Spleen (tissue), 11 donors: Measurements from ENCODE around the gene MDFI. TPM values are rescaled to one million over a fixed set of nuclear protein-coding genes. Genes with fewer than 3 reads are reported as not detected.

Source experiments
- DNase-seq: peaks from one replicate; pipeline ENCODE4 v3.0.0-alpha.2; 2020
- H3K27ac ChIP-seq, 8 donors: fragments of 200-600 bp; sonication (generic) in 7 of 8; 1 replicate in 4 of 8; 2 replicates in 4 of 8; pipeline versions ENCODE4 v1.5.0 to v1.8.0; 2016 to 2021; ENCODE audit warnings: inconsistent platforms in 4 of 8, mild to moderate bottlenecking in 4 of 8, moderate library complexity in 1 of 8
- H3K27me3 ChIP-seq, 7 donors: fragments of 200-600 bp; sonication (generic) in 6 of 7; replicated peaks in 1 of 7; 1 replicate in 4 of 7; 2 replicates in 3 of 7; pipeline versions ENCODE4 v1.5.0 to v1.8.0; 2016 to 2021; ENCODE audit warnings: inconsistent platforms in 3 of 7, mild to moderate bottlenecking in 1 of 7
- H3K36me3 ChIP-seq, 6 donors: fragments of 200-600 bp; sonication (generic) in 5 of 6; 1 replicate in 4 of 6; 2 replicates in 2 of 6; pipeline versions ENCODE4 v1.5.0 to v1.8.0; 2016 to 2021; ENCODE audit warnings: inconsistent platforms in 2 of 6
- H3K4me1 ChIP-seq, 6 donors: fragments of 200-600 bp; sonication (generic) in 5 of 6; 1 replicate in 3 of 6; 2 replicates in 3 of 6; pipeline versions ENCODE4 v1.5.0 to v1.8.0; 2016 to 2021; ENCODE audit warnings: inconsistent platforms in 3 of 6
- H3K4me3 ChIP-seq, 8 donors: fragments of 200-600 bp; sonication (generic) in 7 of 8; 1 replicate in 4 of 8; 2 replicates in 4 of 8; pipeline versions ENCODE4 v1.5.0 to v1.8.0; 2016 to 2021; ENCODE audit warnings: inconsistent platforms in 4 of 8, mild to moderate bottlenecking in 4 of 8, moderate library complexity in 2 of 8
- H3K9me3 ChIP-seq, 8 donors: fragments of 200-600 bp; sonication (generic) in 7 of 8; 1 replicate in 4 of 8; 2 replicates in 4 of 8; pipeline versions ENCODE4 v1.5.0 to v1.8.0; 2016 to 2021; ENCODE audit warnings: inconsistent platforms in 4 of 8
- CTCF ChIP-seq, 11 experiments: fragments of 200-600 bp in 7 of 11; fragments of 450-650 bp in 4 of 11; sonication (generic) in 4 of 11; IDR thresholded peaks in 8 of 11; conservative IDR thresholded peaks in 3 of 11; 1 replicate in 7 of 11; 2 replicates in 4 of 11; pipeline versions ENCODE4 v1.4.0 to v1.8.0; 2016 to 2021; ENCODE audit warnings: antibody characterized with exemption in 11 of 11, inconsistent platforms in 4 of 11, mild to moderate bottlenecking in 1 of 11
- POLR2A ChIP-seq, 3 donors: fragments of 450-650 bp; IDR thresholded peaks; one replicate each; pipeline ENCODE4 v1.5.1; 2017; ENCODE audit warnings: antibody characterized with exemption in 3 of 3, mild to moderate bottlenecking in 1 of 3
- POLR2AphosphoS5 ChIP-seq, 3 donors: sonication (generic); formaldehyde crosslinking; IDR thresholded peaks; one replicate each; pipeline ENCODE4 v1.5.1; 2017; ENCODE audit warnings: antibody characterized with exemption in 3 of 3
- WGBS, 5 donors: extraction: QIAGEN DNeasy Blood & Tissue Kit in 3 of 5; methylation state at CpG; one replicate each; pipeline versions ENCODE4 v1.1.5 to v1.1.7; 2013 to 2018; 5-methylcytosine and 5-hydroxymethylcytosine counted together
- intact Hi-C: fragments of 100-400 bp; cut with DNase I; formaldehyde crosslinking; loops from one replicate; pipeline ENCODE4 v1.15.0; 2023; ENCODE audit warnings: low total_unique reads
- polyA plus RNA-seq, 3 donors: library from polyadenylated mRNA; stranded (reverse); fragments of 200-250 nt; gene quantifications; one replicate each; pipeline ENCODE4 v1.2.1, GENCODE V29; 2013
- total RNA-seq, 7 donors: library from RNA; depleted of rRNA in 3 of 7; stranded (reverse); fragments of >200 nt in 3 of 7; fragmentation: NEBNext Ultra II Directional in 4 of 7; extraction: Animal tissue kit (Norgen Biotek cat#: 25700) in 4 of 7; gene quantifications; one replicate each; pipeline versions ENCODE4 v1.1.0 to v1.2.1, GENCODE V29; 2016 to 2021
- donor health status: healthy with polysubstance abuse.
- donor health status: DM: no; HTN: no; CAD: no; lungs with moderate emphysema.
- donor health status: DM: no; HTN: no; CAD: no.
- donor health status: Bipolar disorder and iron deficiency.
- donor health status: healthy.
- donor health status: DM: no; HTN: no; CAD: no.
- donor health status: DM: yes; HTN: yes; CAD: no.

Gene MDFI
- total and polyA plus RNA-seq, 10 donors = 0.28 to 0.82 (median 0.47) TPM; not detected in 5

DNA sequence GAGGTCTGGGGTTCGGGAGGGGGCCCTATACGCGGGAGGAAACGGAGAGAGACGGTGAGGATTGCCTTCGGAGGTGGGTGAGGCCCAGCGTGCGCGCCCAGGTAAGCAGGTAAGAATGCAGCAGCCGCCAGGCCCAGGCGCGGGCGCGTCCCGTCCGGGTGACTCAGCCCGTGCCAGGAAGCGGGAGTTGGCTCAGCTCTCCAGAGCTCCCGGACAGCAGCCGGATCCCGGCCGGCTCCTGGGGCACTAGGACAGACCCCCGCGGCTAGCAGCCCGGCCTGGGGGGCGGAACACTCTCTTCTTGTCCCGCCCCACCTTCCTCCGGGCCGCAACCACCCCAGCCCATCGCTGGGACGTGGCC lies 1.5 kb upstream of the MDFI start:
- Histone ChIP-seq H3K9me3 (no peaks in the 10 kb centered on the region), H3K36me3 (no peaks in the 10 kb centered on the region), H3K4me3 (peak overlapping the region in 3 of 8 donors; percentile 20 to 68 (median 42)), H3K27ac (no peak overlapping the region), H3K27me3 (peaks cover 7 to 76% (median 36%) of the 10 kb centered on the region in 7 donors), H3K4me1 (peaks cover 14 to 32% (median 26%) of the 10 kb centered on the region in 6 donors)
- intact Hi-C loops = no loop called here
- peak; percentile 66 for DNase-seq
- WGBS, 5 donors = 42 to 66% (median 45%) methylated on average over 26 to 31 of the region's 31 CpGs
- TF ChIP-seq CTCF (IDR thresholded peaks at IDR 0.05 in 8 of 11, conservative IDR thresholded peaks at IDR 0.05 in 3 of 11) = no peak
- no peak for TF ChIP-seq POLR2A (IDR thresholded peaks at IDR 0.05)
- no peak for TF ChIP-seq POLR2AphosphoS5 (IDR thresholded peaks at IDR 0.05)

- Histone ChIP-seq H3K9me3 (no peaks in the 10 kb centered on the region), H3K27ac (no peak overlapping the region), H3K36me3 (no peaks in the 10 kb centered on the region), H3K27me3 (peaks cover 7 to 70% (median 36%) of the 10 kb centered on the region in 7 donors), H3K4me1 (peaks cover 14 to 34% (median 26%) of the 10 kb centered on the region in 6 donors), H3K4me3 (peak overlapping the region in 6 of 8 donors; percentile 20 to 68 (median 36))
- 12 to 29% (median 20%) methylated on average over 32 to 54 of the region's 54 CpGs for WGBS, 5 donors
- TF ChIP-seq POLR2AphosphoS5 (IDR thresholded peaks at IDR 0.05) (no peak), CTCF (IDR thresholded peaks at IDR 0.05 in 8 of 11, conservative IDR thresholded peaks at IDR 0.05 in 3 of 11) (no peak), POLR2A (IDR thresholded peaks at IDR 0.05) (no peak)
- peak; percentile 58 for DNase-seq
- intact Hi-C loops = no loop called here
Observed at GRCh38 chr6:41637194-41638001, 870 bp upstream of the MDFI start.

DNA sequence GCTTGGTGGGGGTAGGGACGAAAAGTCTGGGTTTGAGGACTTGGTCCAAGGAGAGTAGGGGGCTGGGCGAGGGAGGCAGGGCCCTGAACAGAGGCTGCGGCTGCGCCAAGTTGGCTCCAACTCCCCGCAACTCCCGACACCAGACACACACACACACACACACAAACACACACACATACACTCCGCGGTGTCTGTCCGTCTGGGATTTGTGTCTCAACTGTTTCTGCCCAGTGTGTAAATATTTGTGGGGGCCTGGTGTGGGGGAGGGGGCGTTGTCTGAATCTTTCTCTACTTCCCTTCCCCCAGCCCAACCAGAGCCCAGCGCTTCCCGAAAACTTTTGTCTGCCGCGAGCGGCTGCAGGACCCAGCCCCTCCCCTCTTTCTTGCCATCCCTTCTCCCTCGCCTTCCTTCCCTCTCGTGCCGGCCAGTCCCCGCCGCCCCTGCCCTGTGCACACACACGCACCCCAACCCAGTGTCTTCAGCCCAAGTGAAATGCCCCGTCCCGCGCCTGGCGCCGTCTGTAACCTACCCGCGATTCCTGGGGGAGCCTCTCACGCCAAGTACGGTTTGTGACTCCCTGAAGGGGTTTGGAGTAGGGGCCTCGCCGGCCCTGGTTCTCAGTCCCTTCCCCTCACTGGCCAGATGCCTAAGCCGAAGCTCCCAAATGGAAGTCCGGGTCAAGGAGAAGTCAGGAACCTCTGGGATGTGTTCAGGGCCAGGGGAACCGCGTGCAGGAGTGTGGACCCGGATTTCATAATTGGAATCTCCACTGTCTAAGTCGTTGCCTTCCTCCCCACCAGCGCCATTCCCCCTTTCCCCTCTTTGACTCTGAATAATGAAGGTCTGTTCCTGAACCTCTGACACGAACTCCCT lies 904 bp downstream of the MDFI start:
- H3K9me3 ChIP-seq = no peaks in the 10 kb centered on the region
- H3K36me3 ChIP-seq = no peaks in the 10 kb centered on the region
- H3K27me3 ChIP-seq = peaks cover 7 to 61% (median 36%) of the 10 kb centered on the region in 7 donors
- H3K27ac ChIP-seq = no peak overlapping the region
- 25 to 29% (median 26%) methylated on average over 35 to 40 of the region's 40 CpGs for WGBS, 5 donors
- TF ChIP-seq POLR2AphosphoS5 (IDR thresholded peaks at IDR 0.05) (no peak), POLR2A (IDR thresholded peaks at IDR 0.05) (no peak)
- intact Hi-C loops = no loop called here
- H3K4me1 ChIP-seq = peaks cover 14 to 42% (median 28%) of the 10 kb centered on the region in 6 donors
- peak overlapping the region in 6 of 8 donors; percentile 18 to 68 (median 34) for H3K4me3 ChIP-seq
- peak; percentile 58 for DNase-seq

DNA sequence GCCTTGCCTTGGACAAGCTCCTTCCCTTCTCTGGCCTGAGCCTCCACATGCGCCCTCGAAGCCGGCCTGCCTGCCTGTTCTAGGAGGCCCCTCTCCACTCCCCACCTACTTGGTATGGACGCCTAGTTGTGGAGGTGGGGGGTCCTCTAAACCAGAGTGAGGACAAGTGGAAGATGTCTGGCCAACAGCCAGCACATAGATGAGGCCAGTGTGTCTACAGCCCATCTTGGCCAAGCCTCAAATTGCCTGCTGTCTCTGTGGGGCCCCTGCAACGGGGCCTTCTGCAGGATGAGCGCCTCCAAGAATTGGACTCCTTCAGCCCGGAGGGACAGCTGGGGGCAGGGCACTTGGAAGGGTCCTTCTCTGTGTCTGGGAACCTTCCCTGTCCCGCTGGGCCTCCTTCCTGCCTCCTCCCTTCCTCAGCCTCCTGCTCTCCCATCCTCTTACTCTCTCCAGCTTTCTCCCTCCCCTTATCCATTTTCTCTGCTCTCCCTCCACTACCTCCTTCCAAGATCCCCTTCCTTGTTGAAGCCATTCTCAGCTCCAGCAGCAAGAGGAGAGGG lies 1.6 kb downstream of the MDFI start:
- intact Hi-C loops = no loop called here
- TF ChIP-seq POLR2A (IDR thresholded peaks at IDR 0.05) (no peak), CTCF (IDR thresholded peaks at IDR 0.05 in 8 of 11, conservative IDR thresholded peaks at IDR 0.05 in 3 of 11) (no peak), POLR2AphosphoS5 (IDR thresholded peaks at IDR 0.05) (no peak)
- Histone ChIP-seq H3K9me3 (no peaks in the 10 kb centered on the region), H3K4me1 (peaks cover 14 to 42% (median 28%) of the 10 kb centered on the region in 6 donors), H3K27me3 (peaks cover 7 to 54% (median 36%) of the 10 kb centered on the region in 7 donors), H3K36me3 (no peaks in the 10 kb centered on the region), H3K4me3 (no peak overlapping the region), H3K27ac (no peak overlapping the region)
- peak; percentile 35 for DNase-seq
- WGBS, 5 donors = 77 to 90% (median 87%) methylated on average over 7 to 8 of the region's 8 CpGs
